Amniotic epithelial cell (primary cell): ENCODE measurements around the gene ZNF740.

Source experiments
- DNase-seq: peaks from one replicate; pipeline ENCODE4 v3.0.0-alpha.2; 2010; ENCODE audit warnings: low read depth

The ZNF740 gene

DNA sequence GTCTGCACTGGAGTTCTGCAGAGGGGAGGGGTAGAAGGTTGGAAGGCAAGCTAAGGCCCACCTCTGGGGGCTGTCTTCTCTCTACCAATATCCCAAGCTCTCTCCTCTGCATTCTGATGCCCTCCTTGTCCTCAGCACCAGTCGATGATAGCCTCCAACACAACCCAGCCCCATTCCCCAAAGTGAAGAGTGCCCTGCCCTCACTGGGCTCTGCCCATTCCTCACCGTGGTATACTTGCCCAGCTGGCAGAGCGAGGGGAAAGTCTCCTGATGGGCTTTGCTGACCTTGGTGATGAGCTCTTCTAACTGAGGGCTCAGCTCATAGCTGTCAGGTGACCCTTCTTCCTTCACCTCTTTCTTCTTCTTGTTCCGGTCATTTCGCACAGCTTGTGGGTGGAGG lies 33.7 kb downstream of the ZNF740 start:
- DNase-seq, result no peak

DNA sequence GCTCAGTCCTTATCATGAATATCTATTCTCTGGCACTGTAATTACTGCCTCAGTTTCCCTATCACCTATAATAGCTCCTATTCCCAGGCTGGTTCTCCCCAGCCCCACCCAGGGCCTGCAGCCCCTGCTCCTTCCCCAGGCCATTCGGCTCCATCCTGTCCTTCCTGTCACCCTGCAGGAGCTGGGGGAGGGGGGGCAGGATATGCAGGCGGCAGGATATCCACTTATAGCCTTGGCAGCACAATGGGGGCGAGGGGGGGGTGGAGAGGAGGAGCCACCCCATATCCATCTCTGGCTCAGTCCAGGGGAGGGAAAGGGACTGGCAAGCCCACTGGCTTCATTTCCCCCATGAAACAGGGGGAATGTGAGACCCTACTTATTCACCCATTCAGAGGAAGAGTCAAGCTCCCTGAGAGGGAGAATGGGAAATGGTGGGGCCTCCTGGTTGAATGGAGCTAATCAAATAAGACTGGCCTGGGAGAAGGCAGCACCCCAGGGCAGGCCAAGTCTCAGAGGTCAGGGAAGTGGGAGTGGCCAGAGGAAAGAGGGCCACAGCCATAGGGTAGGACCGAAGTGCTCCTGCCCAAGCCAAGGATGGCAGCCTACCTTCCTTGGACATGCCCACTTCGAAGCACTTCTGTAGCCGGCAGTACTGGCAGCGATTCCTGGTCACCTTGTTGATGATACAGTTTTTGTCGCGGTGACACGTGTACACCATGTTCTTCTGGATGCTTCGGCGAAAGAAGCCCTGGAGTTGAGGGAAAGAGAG lies 34.3 kb downstream of the ZNF740 start:
- DNase-seq, result no peak

DNA sequence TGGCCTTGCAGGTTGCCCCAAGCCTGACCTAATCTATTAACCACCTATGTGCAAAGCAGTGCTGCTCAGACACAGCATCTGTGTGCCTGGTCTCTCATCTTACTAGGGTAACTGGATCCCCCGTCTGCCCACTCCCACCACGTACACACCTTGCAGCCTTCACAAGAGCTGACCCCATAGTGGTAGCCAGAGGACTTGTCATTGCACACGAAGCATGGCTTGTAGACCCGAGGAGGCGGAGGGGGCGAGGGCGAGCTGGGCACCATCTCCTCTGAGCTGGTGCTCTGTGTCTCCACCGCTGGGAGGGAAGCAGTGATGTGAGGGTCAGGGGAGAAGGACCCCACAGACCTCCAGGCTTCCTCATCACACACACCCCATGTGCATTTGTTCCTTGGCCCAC lies 35.0 kb downstream of the ZNF740 start:
- DNase-seq, result no peak

DNA sequence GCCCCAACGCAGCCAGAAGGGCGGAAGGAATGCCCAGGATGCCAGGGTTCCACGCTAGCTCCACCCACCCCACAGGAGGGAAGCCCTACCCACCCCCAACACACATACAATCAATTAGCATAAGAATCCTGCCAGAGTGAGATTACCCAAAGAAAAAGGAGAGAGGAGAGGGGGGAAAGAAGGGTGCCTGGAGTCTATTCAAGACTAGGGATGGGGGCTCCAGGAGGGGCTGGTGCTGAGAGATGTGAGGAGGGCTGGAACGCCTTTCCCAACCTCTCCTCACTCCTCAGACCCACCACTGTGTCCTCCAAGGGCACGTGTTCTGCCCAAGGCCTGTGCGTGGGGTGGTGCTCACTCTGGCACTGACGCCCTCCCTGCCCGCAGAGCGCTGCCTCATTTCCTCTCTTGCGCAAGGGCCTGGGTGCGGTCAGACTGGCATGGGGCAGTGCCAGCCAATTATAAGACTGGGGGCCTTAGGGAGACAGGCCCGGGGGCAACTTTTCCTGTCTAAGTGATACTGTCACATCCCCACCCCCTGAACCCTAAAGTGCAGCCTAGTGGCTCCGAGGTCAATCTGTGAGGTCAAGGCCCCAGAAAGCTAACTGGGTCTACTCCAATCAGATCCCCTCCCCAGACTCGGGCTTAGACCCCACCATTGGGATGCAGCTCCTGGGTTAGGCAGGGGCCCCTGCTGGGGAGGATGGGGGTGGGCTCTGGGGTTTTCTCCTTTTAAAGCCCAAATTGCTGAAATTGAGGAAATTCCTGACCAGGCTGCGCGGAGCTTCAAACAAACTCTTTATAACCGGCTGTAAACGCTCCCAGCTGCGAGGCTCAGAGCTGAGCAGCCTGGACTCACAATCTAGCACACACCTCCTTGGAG lies 36.8 kb downstream of the ZNF740 start:
- DNase-seq, result peak; percentile 50

DNA sequence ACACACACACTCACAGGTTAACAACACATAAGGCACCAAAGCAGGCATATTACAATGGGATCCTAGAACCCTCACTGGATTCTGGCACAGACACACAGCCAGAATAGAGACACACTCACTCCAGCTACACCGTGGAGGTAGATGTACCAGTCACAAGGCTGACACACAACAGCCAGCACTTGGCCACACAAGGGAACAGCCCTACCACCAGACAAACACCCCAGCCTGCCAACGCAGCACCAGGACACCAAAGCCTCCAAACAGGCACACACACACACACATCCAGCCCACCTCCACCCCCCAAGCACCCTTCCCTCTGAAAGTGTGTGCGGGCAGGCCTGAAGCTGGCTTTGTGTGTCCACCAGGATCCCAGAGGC lies 37.4 kb downstream of the ZNF740 start:
- no peak for DNase-seq

DNA sequence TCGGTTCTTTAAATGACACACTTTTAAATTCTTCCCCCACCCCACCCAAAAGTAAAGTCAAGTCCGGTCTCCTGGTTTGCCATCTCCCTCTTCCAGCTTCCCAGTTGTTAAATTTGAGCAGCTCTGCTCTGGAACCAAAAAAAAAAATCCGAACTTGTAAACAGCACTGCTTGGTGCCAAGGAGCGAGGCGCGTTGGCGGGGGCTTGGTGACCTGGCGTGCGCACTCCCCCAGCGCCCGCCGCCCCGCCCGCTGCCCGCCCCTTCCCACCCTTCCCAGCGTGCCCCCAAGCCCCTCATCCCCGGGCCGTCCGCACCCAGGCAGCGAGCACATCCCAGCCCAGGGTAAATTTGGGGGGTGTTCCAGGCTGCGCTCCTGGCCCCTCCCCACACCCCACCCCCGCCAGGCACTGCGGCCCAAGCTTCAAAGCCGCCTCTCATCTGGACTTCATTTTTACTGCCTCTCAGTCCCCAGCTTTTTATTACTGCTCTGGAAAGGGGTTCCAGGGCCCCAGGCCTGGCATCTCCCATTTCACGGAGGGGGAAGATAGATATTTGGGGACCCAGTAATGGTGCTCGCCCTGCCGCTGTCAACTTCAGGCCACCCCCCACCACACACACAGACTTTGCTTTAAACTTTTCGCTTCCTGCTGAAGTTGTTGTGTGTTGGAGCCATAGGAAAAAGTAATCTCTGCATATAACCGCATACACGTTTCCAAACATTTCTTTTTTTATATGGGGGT lies 38.2 kb downstream of the ZNF740 start:
- DNase-seq, result no peak

DNA sequence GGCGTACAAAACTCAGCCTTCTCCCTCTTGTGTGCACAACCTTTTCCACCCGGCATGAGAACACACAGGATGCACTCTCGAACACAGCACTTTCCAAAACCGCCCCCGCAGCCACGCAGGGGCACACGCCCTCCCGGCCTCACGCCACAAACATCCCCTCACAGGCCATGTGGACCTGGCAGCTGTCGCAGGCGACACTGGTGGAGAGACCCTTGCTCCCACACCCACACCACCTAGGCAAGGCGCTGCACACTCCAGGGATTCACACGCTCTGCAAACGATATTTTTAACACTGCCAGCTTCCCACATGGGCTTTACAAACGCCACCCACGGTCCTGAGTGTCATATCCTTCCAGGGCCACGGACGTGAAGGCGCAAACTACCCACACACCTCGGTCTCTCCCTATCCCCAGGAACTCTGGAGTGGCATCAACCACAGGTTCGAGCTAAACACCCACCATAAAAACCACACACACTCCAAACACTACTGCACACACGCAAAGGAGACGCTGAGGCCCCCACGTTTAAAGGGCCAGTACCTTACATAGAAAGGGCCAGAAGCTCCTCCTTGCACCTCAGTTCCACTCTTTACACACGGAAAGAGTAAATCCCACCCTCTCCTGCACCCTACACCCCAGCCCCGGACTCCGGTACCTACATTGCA lies 38.9 kb downstream of the ZNF740 start:
- DNase-seq, result peak; percentile 51

DNA sequence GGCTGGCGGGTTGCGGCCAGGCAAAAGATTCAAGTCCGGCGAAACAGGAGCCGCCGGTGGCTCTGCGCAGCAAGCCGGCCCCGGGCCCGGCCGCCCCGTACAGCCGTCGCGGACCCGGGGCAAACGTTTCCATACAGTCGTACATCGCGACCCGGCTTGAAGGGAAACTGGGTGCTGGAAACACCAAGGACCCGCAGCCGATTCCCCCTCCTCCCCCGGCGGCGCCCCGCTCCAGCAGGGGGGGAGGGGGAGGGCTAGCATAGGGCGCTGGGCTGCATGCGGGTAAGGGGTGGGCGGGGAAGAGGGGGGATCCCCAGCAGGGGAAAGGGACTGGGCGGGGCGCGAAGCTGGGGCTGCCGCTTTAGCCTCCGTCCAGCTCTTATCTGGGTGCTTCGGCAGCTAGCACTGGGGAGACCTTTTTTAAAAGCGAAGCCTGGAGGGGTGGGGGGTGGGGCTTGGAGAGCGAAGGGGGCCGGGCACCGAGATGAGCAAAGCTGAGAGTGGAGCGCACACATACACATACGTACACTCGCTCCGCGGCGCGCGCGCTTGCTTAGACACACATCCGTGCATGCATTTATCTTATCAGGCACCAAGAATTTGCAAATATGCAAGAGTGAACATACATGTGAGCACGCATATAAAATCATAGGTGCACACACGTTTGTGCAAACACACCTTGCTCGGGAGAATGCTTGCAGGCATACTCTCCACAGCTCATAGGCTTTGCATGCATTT lies 39.6 kb downstream of the ZNF740 start:
- DNase-seq, result peak; percentile 85

DNA sequence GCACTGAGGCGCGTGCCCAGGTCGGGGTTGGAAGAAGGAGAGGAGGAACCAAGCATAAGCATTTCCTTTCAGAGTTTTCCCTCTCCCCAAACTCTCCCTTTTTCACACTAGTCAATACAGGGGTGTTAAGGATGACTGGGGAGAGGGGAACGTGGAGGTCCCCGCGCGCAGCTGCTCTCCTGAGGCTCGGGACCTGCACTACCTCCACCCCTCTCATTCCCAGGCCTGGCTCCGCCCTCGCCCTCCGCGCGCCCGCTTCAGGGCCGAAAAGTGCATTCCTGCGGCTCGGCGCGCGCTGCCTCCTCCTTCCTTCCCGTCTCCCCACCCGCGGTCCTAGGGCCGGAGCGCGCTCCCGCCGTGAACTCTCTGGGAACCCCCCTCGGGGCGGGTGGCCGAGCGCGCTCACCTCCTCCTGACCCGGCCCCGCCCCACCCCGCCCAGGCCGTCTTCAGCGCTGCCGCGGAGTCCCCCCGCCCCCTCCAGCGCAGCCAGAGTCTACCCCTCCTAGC lies 40.2 kb downstream of the ZNF740 start:
- DNase-seq, result peak; percentile 93

DNA sequence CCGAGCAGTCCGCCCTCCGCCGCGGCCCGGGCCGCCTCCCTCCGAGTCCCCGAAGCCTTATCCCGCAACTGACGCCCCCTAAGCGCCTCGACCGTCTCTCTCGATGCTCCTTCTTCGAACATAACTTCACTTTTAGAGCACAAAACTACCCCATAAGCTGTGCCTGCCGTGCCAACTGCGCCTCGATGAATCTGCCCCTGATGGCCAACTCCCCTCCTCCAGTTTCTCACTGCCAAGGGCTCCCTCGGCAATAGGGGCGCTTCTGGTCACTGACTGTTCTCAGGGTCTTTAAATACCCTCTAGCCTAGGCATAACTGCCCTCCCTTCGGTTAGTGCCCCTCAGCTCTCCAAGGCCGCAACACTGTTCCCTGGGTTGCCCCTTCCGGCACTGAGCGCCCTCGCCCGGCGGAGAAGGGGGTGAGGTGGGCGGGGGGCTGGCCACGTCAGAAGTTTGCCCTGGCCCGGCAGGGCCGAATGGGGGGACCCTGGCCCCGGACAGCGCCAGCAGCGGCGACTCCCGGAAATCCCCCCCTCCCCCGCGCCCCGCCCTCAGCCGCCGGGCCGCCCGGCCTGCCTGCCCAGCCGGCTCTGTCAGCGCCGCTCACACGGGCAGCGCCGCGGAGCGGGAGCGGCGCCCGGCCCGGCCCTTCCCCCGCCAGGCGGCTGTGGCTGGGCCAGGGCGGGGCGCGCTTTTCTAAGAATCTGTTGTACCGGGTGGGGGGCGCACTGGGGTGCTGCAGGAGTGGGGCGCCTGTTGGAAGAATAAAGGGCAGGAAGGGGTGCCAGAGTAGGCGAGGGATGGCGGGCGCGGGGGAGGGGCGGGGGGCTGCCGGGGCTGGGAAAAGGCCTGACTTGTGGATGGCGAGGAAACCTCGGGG lies 40.9 kb downstream of the ZNF740 start:
- DNase-seq, result peak; percentile 51

DNA sequence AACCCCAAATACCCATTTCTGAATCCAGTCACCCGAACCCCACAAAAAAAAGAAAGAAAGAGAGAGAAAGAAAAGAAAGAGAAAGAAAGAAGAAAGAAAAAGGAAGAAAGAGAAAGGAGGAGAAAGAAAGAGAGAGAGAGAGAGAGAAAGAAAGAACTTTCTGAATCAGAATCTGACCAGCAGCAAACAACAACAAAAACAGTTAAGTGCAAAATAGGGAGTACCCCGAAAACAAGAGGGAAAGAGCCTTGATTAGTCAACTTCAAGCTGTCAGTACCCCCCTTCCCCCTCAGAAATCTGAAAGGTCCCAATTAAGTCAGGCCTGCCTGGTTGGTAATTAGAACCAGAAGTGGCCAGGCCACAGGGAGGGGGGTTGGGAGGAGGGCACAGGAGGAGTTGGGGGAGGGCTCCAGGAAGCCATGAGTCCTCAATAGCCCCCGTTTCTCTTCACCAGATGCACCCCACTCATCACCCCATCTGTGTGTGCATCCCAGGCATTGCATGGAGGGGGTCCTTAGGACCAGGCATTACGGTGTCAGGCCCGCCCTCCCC lies 41.7 kb downstream of the ZNF740 start:
- no peak for DNase-seq

DNA sequence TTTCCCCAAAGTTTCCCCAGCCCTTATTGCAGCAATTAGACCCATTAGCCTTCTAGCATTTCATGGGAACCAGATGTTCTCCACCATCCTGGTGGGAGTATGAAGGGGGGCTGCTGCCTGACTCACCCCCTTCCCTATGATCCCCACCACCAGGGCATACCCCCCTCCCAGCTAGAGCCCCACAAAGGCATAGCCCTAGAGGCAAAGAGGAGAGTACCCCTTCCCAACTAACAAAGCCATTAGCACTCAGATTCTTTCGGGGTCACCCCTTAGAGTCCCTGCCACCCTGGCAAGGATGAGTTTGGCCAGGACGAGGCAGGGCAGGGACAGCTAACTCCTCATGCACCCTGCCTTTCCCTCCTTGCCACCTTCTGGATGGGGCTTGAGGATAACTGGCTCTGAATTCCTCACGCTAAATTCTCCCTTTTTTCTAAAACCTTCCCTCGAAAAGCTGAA lies 42.3 kb downstream of the ZNF740 start:
- no peak for DNase-seq

DNA sequence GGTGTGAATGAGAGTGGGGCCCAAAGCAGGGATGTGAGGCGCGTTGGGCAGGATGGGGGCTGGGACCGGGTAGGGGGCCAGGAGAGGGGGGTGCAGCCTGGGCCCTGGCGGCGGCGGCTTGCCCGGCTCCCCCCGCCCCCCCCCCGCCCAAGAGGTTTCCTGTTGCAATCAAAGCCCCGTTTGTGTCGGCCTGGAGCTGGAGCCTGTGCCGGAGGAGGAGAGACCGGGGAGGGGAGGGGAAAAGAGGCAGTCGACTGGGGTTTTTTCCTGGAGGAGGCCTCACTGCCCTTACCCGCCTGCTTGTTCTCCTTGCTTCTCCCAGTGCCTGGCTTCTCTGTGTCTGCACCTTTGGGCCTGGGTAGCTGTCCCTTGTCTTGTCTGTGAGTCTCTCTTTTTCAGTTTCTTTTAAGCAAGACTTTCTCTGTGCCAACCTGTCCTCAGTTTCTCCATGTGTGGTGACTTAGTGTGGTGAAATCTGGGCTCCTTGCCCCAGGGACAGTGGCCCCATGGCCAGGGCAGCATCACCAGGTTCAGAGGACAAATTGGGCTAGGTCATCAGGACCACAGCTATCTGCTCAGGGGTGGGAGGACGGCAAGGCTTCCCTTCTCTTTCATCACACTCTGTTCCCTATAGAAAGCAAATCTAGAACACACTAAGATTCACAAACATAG lies 43.0 kb downstream of the ZNF740 start:
- peak; percentile 65 for DNase-seq

DNA sequence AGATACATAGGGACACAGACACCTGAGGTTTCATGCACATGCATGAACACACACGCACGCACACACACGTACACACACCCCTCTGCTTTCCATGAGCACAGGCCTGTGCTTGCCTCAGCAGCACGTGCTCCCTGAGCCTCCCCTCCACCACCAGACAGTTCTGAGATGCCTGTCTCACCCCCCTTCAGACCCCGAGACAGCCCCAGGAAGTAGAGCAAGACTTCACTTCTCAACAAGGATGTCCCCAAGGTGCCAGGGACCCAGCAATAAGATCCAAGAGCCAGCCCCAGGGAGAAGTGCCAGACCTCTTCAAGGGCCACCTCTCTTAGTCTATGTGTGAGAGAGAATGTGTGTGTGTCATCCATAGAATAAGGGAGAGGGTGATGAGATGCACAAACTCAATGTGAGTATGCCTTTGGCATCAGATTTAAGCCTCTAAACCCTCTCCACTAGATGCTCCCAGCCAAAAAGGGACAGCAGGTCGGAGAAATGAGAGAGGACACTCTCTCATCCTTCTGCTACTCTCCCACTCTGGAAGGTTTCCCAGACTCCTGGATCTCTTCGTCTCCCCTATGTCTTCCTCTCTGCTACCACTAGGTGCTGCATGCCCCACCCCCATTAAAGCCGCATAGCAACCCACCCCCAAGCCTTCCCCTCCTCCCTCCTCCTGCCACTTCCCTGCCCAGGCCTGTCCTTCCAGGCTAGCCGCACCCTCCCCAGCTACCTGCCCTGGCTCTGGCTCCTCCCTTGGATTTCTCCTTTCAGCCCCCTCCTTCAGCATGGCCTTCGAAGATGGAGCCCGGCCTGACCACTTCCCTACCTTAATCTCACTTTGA lies 43.8 kb downstream of the ZNF740 start:
- DNase-seq, result peak; percentile 32

DNA sequence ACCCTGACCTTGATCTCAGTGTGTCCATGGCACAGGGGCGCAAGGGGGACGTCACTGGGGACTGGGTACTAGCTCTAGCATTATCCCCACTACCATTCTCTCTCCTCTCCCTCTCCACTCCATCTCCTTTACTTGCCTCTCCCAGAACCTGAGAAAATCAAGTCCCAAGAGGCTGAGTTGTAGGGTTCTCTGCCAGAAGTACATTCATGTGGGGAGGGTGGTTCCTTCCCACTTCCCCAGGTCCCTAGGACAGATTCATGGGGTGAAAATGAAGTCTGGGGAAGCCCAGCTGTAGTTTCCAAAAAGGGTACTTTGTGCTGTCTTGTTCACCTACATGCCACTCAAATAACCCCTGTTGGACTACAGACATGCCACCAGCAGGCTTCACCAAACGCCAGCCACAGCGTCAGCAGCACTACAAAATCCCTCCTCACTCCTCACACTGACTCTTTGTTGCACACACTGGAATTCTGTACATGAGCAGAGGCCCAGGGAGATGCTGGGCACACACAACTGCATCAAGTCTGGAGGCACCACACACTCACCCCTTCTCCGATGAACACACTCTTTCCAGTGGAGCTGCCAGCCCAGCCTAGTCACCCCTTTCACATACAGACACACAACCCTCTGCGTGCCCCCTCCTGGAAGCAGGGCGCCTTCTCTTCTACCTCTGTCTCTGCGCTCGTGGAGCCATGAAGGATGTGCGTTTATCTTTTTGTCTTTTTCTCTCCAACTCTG lies 44.5 kb downstream of the ZNF740 start:
- no peak for DNase-seq

DNA sequence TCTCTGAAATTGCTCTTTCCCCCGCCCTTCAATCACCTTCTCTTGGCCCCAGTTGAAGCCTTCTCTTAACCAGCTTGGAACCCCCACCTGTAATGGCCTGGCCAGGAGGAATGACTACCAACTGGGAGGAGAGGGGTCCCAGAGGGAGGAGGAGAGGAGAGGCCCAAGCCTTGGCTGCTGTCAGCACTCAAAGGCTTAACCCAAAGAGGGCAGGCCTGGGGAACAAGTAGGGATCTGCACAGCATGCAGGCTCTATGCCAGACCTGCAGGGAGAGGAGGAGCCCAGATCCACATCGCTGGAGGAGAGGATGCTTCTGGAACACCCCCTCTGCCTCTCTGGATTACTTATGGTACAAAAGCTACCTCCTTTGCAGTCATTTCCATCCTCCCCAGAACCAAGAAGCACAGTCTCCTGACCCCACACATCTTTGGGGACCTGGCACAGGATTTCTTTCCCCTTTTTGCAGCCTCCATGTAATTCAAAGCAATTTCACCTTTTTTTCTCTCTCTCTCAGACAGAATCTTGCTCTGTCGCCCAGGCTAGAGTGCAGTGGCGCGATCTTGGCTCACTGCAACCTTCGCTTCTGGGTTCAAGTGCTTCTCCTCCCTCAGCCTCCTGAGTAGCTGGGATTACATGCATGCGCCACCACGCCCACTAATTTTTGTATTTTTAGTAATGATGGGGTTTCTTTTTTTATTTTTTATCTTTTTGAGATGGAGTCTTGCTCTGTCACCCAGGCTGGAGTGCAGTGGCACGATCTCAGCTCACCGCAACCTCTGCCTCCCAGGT lies 45.3 kb downstream of the ZNF740 start:
- DNase-seq, result no peak

DNA sequence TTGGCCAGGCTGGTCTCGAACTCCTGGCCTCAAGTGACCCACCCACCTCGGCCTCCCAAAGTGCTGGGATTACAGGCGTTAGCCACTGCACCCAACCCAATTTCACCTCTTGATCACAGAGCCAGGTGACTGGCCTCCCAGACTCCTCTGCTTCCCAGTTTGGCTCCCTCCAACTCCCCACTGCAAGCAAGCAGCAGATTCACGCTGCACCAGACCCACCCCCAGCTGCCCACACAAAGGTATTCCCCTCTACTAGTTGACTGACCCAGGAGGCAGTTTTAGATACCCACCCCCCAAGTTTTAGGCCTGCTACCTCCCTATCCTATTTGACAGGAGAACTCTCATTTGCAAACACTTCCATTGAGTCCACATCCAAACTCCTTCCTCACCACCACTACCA lies 46.3 kb downstream of the ZNF740 start:
- no peak for DNase-seq
